Measurements from ENCODE around the gene MOXD1.

The MOXD1 gene

DNA sequence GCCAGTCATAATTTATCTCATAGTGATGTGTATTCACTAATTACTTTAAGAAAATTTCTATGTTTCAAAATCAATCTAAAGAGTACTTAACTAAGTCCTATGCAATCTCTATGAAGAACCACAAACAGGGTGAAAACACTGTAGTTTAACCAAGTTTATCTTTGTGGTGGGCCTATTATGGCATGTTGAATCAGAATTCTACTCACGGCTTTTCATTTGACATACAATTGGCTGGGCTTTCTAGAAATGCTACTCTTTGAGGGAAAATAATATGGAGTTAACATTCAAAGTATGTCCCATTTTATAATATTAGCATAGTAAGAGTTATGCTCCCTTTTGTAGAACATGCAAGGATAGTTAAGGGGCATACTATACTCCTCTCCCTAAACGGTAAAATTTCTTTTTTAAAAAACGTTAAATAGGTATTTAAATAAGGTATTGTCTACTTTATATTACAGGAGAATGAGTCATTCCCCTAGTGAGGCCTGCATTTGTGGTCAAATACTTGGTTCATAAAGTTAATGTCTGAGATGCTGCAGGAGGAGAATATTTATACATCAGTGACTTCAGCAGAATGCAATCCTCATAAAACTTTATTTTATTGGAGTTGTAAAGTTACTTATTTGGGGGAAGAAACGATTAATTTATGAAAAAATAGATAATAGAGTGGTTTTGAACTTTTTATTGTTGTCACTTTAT, 1.8 kb downstream of the MOXD1 start:
- no peak for DNase-seq (ENCODE audit: low read depth in 2 of 2)

GRCh38 chr6:132395015-132395597, 6.2 kb downstream of the MOXD1 start:
- DNase-seq (ENCODE audit: low read depth in 2 of 2) = no peak

DNA sequence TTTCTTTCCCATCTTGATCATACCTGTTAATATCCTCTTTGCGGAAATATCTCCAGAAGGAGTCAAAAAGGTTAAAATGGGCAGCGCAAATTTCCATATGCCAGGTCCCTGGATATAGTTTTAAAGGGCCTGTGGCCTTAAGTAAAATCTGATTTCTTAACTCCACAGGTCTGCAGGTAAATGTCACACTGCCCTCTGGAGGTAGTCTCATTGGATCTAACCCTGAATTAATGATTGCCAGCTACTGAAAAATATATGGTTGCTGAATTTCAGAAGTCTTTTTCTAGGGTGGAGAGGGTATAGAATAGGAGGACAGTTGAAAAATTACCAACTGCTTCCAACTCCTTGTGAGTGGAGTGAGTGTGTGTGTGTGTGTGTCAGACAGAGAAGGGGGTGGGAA, 8.5 kb downstream of the MOXD1 start:
- no peak for DNase-seq (ENCODE audit: low read depth in 2 of 2)

DNA sequence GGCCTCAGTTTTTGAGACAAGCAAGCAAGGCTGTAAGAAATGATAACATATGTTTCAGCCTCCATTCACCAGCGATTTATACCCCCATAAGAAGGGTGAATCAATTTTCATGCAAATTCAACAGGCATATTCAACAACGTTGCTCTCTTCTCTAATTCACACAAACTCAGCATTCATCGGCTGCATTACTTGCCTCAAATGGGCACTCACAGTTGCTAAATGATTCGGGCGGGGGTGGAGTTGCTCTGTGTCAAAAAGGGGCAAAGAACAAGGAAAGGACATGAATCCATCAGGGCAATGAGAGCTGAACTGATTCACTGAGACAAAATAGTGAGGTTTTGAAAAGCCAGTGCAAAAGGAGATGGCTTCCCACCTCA, 9.0 kb downstream of the MOXD1 start:
- no peak for DNase-seq (ENCODE audit: low read depth in 2 of 2)

GRCh38 chr6:132391391-132392269, 9.6 kb downstream of the MOXD1 start:
- no peak for DNase-seq (ENCODE audit: low read depth in 2 of 2)

- no peak for DNase-seq (ENCODE audit: low read depth in 2 of 2)
Observed at GRCh38 chr6:132390451-132390850, 10.8 kb downstream of the MOXD1 start.

DNA sequence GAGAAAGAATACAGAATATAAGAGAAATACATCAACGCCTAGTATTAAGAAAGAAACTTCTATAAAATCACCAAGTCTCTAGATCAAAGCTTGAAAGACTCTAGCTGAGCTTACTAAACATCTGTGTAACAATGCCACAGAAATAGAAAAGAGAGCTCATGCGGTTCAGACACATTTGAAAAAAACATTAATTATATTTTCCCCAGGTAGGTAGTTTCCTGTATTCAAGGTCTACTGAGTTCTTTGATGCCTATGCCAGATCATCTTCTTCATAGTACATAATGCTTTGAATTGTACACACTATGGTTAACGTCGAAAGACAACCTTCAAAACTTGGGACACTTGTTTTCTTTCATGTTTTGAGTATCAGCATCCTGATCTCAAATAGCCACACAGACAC, 11.3 kb downstream of the MOXD1 start:
- no peak for DNase-seq (ENCODE audit: low read depth in 2 of 2)

- no peak for DNase-seq (ENCODE audit: low read depth in 2 of 2)
Observed at GRCh38 chr6:132388291-132388690, 13.0 kb downstream of the MOXD1 start.

DNA sequence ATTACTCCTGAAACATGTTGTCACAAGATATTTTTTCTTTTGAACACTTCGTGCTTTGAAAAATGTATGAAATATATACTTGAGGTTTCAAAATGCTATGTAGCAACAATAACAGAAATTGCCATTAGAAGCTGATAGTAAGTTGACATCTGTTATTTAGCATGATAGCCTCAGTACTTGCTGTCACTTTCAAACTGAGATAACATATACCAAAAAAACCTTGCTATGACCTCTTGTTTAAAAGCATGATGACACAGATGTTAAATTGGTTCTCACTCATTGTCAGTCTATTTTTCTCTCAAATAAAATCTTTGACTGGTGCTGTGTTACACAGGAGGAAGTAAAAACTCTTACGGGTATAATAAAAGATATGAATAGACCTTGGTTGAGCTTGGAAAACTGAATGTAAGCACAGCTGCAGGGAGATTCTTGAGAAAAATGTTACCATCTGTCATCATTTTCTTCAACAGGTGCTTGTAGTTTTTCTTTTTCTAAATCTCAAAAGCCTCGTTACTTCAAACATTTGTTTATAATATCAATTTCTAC, 18.6 kb downstream of the MOXD1 start:
- no peak for DNase-seq (ENCODE audit: low read depth in 2 of 2)

DNA sequence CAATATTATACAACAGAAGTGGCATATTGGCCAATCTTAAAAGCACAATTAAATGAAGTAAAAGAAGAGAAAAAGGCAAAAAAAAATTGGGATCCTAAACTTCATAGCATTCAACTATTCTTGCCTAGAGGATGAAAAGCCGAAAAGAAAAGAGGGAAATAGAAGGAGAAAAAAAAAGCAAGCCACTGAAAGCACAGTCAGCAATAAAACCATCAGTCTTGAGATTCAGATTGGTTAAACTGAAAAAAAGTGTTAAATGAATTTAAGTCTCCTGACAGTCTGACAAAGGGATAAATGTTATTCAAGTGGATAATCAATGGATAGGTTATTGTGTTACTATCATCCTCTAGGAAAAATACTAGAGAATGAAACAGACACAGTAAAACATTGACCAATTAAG, 19.9 kb downstream of the MOXD1 start:
- no peak for DNase-seq (ENCODE audit: low read depth in 2 of 2)

- DNase-seq (ENCODE audit: low read depth in 2 of 2) = no peak
Observed at GRCh38 chr6:132380358-132381029, 20.8 kb downstream of the MOXD1 start.

DNA sequence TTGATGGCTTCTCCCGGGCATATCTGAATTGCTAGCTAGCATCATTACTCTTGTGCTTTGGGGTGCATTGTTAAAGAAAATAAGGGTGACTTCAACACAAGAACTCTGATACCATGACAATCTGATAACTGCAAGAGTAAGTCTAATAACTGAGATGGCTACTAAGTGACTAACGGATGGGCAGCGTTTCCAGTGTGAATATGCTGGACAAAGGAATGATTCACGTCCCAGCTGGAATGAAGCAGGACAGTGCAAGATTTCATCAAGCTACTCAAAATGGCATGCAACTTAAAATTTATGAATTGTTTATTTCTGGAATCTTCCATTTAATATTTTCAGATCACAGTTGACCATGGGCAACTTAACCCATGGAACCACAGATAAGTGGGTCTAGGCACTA, 31.7 kb downstream of the MOXD1 start:
- DNase-seq (ENCODE audit: low read depth in 2 of 2) = no peak

DNA sequence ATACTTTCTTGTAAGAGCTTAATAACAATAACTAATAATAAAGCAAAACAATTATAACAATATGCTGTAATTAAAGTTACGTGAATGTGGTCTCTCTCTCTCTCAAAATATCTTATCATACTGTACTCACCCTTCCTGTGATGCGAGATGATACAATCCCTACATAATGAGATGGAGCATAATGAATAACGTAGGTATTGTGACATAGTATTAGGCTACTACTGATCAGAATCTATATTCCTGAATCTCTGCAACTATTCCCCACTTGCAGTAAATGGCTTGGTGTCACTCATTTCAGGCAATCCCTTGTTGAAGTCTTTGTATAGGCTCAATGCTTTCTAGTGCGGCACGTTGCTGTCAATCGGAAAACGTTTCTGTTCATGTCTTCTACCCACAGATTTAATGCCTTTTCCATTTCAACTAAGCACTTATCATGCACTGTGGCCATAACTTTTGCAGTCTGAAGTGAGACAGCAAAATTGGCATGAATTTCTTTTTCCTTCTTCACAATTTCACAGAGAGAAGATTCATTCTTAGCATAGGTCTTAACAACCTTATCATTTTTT, 32.3 kb downstream of the MOXD1 start:
- DNase-seq (ENCODE audit: low read depth in 2 of 2) = no peak

- DNase-seq (ENCODE audit: low read depth in 2 of 2) = no peak
Observed at GRCh38 chr6:132365281-132365907, 35.9 kb downstream of the MOXD1 start.

- DNase-seq (ENCODE audit: low read depth in 2 of 2) = no peak
Observed at GRCh38 chr6:132364306-132365074, 36.8 kb downstream of the MOXD1 start.

- DNase-seq (ENCODE audit: low read depth in 2 of 2) = no peak
Observed at GRCh38 chr6:132362442-132363185, 38.7 kb downstream of the MOXD1 start.

- no peak for DNase-seq (ENCODE audit: low read depth in 2 of 2)
Observed at GRCh38 chr6:132361101-132361500, 40.2 kb downstream of the MOXD1 start.

- no peak for DNase-seq (ENCODE audit: low read depth in 2 of 2)
Observed at GRCh38 chr6:132359886-132360285, 41.4 kb downstream of the MOXD1 start.

DNA sequence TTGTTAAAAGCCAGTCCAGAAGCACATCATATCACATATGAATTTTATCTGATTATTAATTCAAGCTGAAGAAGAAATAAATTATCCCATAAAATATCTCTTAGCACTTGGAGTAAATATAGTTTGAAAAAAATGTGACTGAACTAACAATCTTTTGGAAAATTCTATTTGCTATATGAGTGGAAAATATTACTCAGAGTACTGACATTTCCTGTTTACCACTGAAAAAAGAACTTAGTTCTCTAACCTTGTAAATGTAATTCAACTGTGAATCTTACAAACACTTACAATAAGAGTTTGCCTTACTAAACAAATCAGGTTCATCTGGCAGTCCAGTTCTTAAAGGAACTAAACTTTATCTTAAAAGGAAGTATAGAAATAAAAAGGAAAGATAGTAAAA, 44.2 kb downstream of the MOXD1 start:
- no peak for DNase-seq (ENCODE audit: low read depth in 2 of 2)
